HG02642 (cell line): ENCODE data around the gene POGZ.

Source experiments
- ATAC-seq: cut with Tn5 transposase; IDR thresholded peaks from one replicate; pipeline ENCODE4 v1.9.1; 2021; ENCODE audit warnings: mild to moderate bottlenecking; ENCODE audit not compliant: unreplicated experiment, poor library complexity

Gene POGZ

GRCh38 chr1:151377150-151377884 is 82.0 kb downstream of the POGZ start:
- no peak for ATAC-seq

DNA sequence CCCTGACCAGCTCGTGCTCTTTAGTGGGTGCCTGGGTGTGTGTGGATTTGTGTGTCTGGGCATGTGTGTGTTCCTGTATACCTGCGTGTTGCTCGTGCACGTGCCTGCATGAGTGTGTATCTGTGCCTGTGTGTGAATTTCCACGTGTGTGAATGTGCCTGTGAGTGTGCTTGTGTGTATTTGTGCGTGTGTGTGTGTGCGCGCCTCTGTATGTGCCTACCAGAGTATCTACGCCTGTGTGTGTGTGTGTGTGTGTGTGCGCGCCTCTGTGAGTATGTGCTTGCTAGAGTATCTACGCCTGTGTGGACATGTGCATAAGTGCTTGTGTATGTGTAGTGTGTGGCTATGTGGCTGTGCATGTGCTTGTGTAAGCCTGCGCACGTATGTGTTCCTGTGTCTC is 86.1 kb downstream of the POGZ start:
- ATAC-seq = no peak

DNA sequence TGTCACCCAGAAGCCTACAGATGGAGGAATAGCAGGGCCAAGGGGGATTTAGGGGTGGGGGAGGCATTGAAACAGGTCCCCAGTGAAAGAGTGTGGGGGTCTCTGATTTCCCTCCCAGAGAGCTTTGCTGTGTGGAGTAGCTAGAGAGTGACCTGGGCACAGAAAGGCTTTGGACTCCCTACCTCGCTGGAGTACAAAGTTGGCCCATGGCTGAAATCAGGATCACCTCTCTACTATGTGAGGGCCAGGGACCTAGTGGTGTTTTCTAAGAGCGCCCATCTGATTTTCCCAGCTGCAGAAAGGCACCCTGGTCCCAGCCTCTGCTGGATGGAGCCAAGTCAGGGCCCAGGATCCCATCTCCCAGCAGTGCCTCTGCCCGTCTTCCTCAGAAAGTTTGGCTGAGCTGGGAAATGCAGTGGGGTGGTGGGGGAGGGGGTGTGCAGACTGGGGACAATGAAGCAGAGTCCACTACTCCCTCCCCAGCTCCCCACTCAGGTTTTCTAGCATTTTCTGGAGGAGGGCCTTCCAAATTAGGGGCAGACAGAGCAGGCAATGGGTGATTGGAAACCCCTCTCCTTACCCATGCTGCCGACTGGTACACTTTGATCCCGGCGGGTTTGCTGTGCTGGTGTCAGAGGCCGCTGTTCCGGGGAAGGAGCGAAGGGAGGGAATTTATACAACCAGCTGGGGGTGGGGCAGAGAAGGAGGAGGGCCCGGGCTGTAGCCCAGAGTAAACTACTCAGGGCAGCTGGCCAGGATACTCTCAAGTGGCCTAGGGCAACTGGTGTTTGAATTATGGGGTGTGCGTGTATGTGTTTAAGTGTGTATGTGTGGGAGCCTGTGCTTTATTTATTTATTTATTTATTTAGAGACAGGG is 87.0 kb downstream of the POGZ start, which contains the start of gene SELENBP1:
SELENBP1 (minus strand) TSS at position 648 of the 877 bp plus-strand sequence; CDS start at position 584, 64 bp downstream.
- ATAC-seq = no peak

- no peak for ATAC-seq
These were observed 87.8 kb downstream of the POGZ start for GRCh38 chr1:151371370-151372057.

DNA sequence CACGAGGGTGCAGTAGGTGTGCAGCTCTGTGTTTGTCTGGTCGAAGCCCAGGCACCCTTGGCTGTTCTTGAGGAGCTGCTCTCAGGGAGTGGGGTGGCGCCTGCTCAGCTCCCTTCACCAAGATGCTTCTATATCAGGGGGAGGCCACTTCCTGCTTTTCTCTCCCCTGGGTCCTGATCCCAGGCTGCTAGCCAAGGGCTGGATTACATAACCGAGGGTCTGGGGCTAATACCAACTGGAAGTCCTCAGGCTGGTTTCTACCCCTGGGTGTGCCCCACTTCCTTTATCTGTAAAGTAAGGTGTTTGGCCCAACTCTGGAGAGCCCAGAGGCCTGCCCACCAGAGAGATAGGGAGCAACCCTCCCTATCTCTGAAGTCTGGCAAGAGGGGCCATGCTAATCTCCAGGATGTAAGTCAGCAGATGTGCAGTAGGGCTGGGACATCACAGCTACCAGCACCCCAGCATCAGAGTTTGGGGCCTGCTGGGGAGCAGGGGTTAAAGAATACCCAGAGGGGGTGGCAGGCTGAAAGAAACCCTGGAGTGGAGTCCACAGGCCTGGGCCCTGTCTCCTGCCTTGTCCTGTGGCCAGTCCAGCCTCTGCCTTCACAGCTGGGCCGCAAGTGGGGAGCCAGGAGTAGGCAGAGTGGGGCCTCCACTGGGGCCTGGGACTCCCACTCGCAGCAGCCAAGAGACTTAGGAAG is 88.9 kb downstream of the POGZ start:
- no peak for ATAC-seq

DNA sequence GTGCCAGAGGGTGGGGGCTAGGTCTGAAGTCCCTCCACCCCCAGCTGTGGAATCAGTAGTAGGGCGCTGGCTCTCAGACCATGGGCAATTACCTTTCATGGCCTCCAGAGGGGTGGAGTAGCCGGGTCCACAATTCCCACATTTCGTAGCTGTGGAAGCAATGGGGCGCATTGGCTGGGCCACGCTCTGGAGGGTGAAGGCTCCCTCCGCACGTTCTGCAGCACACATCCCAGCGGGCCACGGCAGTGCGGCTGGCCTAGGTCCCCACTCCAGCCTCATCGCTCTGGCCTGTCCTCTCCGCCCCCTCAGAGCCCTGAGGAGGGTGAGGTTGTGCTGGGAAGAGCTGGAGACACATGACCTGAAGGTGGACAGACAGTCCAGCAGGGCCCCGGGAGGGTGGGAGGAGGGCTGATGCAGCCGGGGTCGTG is 89.7 kb downstream of the POGZ start:
- ATAC-seq = no peak

- ATAC-seq = no peak
These were observed 90.0 kb downstream of the POGZ start for GRCh38 chr1:151369302-151369610.

DNA sequence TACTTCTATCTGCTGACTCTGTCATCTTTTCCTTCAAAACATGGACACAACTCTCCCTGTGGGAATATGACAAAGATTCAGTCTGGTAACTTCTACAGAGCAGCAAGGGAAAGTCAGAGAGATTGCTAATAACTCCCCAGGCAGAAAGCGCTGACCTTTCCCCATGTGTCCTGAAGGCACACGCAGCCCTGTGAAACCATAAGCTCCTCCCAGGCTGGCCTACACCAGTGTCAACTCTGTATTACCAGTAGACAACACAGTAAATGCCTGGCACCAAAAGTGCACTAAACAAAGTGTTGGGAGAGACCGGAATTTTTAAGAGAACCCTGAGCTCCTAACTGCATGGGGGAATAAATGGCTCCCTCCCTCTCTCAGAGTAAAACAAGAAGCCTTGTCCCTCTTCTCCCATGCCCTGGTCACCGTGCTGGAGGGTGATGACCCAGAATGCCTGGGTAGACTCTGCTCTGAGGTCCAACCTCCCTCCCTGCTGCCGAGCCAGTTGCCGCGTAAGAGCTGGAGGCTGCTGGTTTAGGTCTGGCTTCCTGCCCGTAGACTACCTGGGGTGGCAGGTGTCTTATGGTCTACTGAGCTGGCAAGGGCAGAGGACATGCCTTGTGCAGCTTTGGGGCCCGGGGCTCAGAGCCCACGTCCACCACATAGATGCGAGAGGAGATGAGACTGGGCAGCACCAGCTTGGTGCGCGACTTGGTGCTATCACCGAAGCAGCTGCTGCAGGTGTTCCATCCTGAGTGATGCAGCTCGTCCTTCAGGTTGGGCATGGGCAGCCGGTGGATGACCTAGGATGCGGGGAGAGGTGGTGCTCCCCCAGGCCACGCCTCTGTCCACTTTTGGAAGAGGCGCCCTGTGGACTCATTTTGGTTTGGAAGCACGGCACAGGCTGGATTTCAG is 90.6 kb downstream of the POGZ start:
- ATAC-seq = no peak

DNA sequence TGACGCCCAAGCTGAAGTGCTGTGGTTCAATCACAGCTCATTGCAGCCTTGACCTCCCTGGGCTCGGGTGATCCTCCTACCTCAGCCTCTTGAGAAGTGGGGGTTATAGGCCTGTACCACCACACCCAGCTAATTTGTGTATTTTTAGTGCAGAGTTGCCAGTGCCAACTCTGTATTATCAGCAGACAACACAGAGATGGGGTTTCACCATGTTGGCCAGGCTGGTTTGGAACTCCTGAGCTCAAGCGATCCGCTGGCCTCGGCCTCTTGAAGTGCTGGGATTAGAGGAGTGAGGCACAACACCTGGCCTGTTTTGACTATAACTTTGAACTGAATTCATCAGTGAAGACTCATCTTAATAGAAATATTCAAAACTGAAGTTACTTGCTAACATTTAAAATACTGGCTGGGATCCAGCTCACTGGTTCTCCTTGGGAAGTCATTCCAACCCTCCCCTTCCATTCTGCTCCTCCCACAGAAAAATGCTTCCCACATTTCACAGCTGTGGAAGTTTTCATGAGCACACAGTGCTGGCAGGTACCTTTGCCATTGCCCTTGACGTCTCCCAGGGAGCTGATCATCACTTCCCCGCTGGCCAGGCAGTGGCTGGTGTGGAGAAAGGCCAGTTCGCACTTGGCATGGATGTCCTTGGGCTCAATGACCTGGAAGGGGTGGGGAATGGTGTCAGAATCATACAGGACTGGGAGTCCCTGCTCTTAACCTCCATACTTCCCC is 91.5 kb downstream of the POGZ start:
- no peak for ATAC-seq

GRCh38 chr1:151364996-151365395 is 94.3 kb downstream of the POGZ start:
- ATAC-seq = no peak

DNA sequence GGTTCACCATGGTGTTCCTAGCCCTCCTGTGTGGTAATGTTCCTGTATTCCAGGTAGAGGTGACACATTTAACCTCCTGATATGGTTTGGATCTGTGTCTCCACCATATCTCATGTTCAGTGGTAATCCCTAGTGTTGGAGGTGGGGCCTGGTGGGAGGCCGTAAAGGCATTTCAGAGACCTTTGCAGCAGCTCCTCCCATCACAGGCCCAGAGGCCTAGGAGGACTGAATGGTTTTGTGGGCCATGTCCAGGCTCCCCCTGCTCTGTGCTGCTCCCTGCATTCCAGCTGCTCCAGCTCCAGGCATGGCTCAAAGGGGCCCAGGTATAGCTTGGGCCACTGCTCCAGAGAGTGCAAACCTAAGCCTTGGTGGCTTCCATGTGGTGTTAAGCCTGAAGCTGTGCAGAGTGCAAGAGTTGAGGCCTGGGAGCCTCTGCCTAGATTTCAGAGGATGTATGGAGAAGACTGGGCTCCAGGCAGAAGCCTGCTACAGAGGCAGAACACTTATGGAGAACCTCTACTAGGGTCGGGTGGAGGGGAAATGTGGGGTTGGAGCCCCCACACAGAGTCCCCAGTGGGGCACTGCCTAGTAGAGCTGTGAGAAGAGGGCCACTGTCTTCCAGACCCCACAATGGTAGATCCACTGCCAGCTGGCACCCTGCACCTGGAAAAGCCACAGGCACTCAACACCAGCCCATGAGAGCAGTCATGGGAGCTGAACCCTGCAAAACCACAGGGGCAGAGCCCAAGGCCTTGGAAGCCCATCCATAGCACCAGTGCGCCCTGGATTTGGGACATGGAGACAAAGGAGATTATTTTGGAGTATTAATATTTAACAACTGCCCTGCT is 96.8 kb downstream of the POGZ start:
- no peak for ATAC-seq

- no peak for ATAC-seq
These were observed 97.4 kb downstream of the POGZ start for GRCh38 chr1:151361883-151362282.

GRCh38 chr1:151356696-151357095 is 102.6 kb downstream of the POGZ start:
- no peak for ATAC-seq
